ENCODE results near the gene ARID4A. TPM values are rescaled to one million over a fixed set of nuclear protein-coding genes. Genes with fewer than 3 reads are reported as not detected.
A peak's percentile ranks its signal among the peaks of the same experiment; 100 is the strongest.
"Not testable (repeated sequence)": the region's sequence is repeated elsewhere in the genome, so short reads cannot be mapped to it uniquely, and the experiment has no call there.

The ARID4A gene
- total and polyA plus RNA-seq, 7 experiments from 2014 or later, result 25.7 to 79.2 (median 70.7) TPM

DNA sequence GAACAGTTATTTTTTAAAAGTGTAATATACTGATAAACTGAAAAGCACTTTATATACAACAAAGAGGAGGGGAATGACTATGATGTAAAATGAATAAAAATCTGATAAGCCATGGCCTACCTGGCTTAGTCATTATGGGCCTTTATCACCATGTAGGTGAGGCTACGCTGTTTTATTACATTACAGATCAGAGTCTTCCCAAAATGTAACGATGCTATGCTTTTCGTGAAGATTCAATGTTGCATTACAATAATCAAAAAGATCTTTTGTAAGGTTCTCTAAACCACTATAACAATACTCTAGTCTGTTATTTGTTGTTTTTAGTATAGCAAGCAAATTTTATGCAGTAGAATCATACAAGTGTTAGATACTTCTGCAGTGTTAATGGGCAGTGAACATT, 34.2 kb downstream of the ARID4A start:
- Mint-ChIP-seq H3K27me3 (no peaks in the 10 kb centered on the region), H3K9me3 (peaks cover 0 to 5% (median 0%) of the 10 kb centered on the region in 11 donors), H3K27ac (peak overlapping the region in 3 of 9 donors; percentile 22 to 67 (median 51)), H3K36me3 (peaks cover 9 to 22% (median 18%) of the 10 kb centered on the region in 5 donors), H3K4me3 (no peak overlapping the region), H3K4me1 (peaks cover 17 to 36% (median 33%) of the 10 kb centered on the region in 7 donors)
- ATAC-seq (no peak), DNase-seq (no peak)
- no peak overlapping the region for H3K4me3 ChIP-seq (ENCODE audit: low read length)
- peaks cover 5 to 9% of the 10 kb centered on the region in 2 donors for H3K4me1 ChIP-seq (ENCODE audit: control insufficient read depth in 2 of 2, insufficient read depth in 2 of 2, low read length in 2 of 2)
- peaks cover 0 to 26% (median under 1%) of the 10 kb centered on the region in 3 experiments for H3K36me3 ChIP-seq (ENCODE audit: control insufficient read depth in 2 of 3, insufficient read depth in 3 of 3, low read length in 3 of 3)
- no peak overlapping the region for H3K27ac ChIP-seq (ENCODE audit: low read depth, low read length)
- H3K27me3 ChIP-seq (ENCODE audit: control insufficient read depth in 2 of 2, insufficient read depth in 2 of 2, low read length in 2 of 2), result no peaks in the 10 kb centered on the region
- intact Hi-C loops (cut with micrococcal nuclease), result loop anchor here in 1 of 2 donors (2.0 kb wide), 1 partner anchor 14 kb away; no protein-coding TSS in a partner anchor
- no peaks in the 10 kb centered on the region for H3K9me3 ChIP-seq (ENCODE audit: control insufficient read depth in 2 of 3, low read length in 3 of 3)
- POLR2A ChIA-PET, result interaction anchor here (1.9 kb wide), 1 partner anchor 34 kb away, joined by 14 read pairs; the partner anchor contains the start of gene ARID4A
- CTCF ChIA-PET, result no interaction called here

DNA sequence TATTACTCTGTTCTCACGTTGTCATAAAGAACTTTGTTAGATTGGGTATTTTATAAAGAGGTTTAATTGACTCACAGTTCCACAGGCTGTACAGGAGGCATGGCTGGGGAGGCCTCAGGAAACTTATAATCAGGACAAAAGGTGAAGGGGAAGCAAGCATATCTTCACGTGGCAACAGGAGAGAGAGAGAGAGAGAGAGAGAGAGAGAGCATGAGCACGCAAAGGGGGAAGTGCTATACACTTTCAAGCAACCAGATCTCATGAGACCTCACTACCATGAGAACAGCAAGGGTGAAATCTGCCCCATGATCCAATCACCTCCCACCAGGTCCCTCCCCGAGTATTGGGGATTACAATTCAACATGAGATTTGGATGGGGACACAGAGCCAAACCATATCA, 41.3 kb downstream of the ARID4A start:
- peaks cover 6 to 21% (median 16%) of the 10 kb centered on the region in 7 donors for H3K4me1 Mint-ChIP-seq

DNA sequence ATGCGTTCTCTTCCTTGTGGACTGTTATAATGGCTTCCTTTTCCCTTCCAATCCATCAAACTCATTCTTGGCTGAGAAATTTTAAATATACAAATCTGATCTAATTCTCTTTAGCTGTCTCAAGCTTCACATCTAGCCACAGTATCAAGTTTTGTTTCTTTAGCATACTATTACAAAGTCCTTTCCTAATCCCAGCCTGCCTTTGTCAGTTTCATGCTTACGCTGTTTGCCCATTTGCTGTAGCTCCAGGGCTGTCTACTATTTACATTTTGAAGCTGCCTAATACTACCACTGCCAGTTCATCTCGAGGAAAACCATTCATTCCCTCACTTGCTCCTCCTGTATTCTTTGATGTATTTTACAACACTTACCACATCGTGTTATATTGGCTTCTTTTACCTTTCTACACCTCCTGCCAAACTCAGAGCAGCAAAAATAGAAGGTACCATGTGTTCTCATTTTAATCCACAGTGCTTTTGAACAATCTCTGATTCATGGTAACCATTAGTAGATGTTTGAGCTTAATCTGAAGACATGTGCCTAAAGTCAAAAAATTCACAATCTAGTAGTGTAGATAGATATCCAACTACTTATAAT, 42.9 kb downstream of the ARID4A start:
- Mint-ChIP-seq H3K36me3 (peaks cover 8 to 35% (median 18%) of the 10 kb centered on the region in 5 donors), H3K4me3 (no peak overlapping the region), H3K4me1 (peaks cover 0 to 17% (median 8%) of the 10 kb centered on the region in 7 donors), H3K27ac (peak overlapping the region in 3 of 9 donors; percentile 3 to 62 (median 59)), H3K27me3 (no peaks in the 10 kb centered on the region), H3K9me3 (no peaks in the 10 kb centered on the region)
- Histone ChIP-seq H3K27ac (ENCODE audit: low read depth, low read length) (no peak overlapping the region), H3K27me3 (ENCODE audit: control insufficient read depth in 2 of 2, insufficient read depth in 2 of 2, low read length in 2 of 2) (no peaks in the 10 kb centered on the region), H3K9me3 (ENCODE audit: control insufficient read depth in 2 of 3, low read length in 3 of 3) (no peaks in the 10 kb centered on the region), H3K36me3 (ENCODE audit: control insufficient read depth in 2 of 3, insufficient read depth in 3 of 3, low read length in 3 of 3) (peaks cover 4 to 21% (median 5%) of the 10 kb centered on the region in 3 experiments), H3K4me3 (ENCODE audit: low read length) (no peak overlapping the region), H3K4me1 (ENCODE audit: control insufficient read depth in 2 of 2, insufficient read depth in 2 of 2, low read length in 2 of 2) (no peaks in the 10 kb centered on the region)
- intact Hi-C loops (cut with micrococcal nuclease), result no loop called here
- CTCF ChIA-PET, result interaction anchor here (0.6 kb wide), 1 partner anchor 88 kb away, joined by 3 read pairs; no protein-coding TSS in a partner anchor
- POLR2A ChIA-PET, result interaction anchor here (0.6 kb wide), 1 partner anchor 33 kb away, joined by 4 read pairs; no protein-coding TSS in a partner anchor
- ATAC-seq (no peak), DNase-seq (no peak)

More for the DNA sequence above, 41.3 kb downstream of the ARID4A start:
- H3K27me3 ChIP-seq (ENCODE audit: control insufficient read depth in 2 of 2, insufficient read depth in 2 of 2, low read length in 2 of 2); H3K9me3 Mint-ChIP-seq; H3K9me3 ChIP-seq (ENCODE audit: control insufficient read depth in 2 of 3, low read length in 3 of 3); H3K27me3 Mint-ChIP-seq; intact Hi-C loops (cut with micrococcal nuclease); H3K4me1 ChIP-seq (ENCODE audit: control insufficient read depth in 2 of 2, insufficient read depth in 2 of 2, low read length in 2 of 2); H3K4me3 Mint-ChIP-seq; POLR2A ChIA-PET; ATAC-seq; CTCF ChIA-PET; DNase-seq; H3K27ac ChIP-seq (ENCODE audit: low read depth, low read length); H3K4me3 ChIP-seq (ENCODE audit: low read length): not testable (repeated sequence)
- peak overlapping the region in 2 of 9 donors; percentile 26 to 41 for H3K27ac Mint-ChIP-seq
- peaks cover 0 to 22% (median 5%) of the 10 kb centered on the region in 3 experiments for H3K36me3 ChIP-seq (ENCODE audit: control insufficient read depth in 2 of 3, insufficient read depth in 3 of 3, low read length in 3 of 3)
- H3K36me3 Mint-ChIP-seq, result peaks cover 16 to 44% (median 29%) of the 10 kb centered on the region in 5 donors

DNA sequence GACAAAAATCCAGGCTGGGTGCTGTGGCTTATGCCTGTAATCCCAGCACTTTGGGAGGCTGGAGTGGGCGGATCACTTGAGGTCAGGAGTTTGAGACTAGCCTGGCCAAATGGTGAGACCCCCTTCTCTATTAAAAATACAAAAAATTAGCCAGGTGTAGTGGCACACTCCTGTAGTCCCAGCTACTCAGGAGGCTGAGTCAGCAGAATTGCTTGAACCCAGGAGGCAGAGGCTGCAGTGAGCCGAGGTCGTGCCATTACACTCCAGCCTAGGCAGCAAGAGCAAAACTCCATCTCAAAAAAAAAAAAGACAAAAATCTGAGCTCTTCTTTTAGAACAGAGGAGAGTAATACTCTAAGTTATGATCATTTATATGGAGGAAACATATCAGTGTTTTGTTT, 45.2 kb downstream of the ARID4A start:
- H3K27ac ChIP-seq (ENCODE audit: low read depth, low read length); ATAC-seq; H3K4me3 Mint-ChIP-seq; H3K9me3 Mint-ChIP-seq; POLR2A ChIA-PET; DNase-seq; intact Hi-C loops (cut with micrococcal nuclease); CTCF ChIA-PET; H3K4me1 ChIP-seq (ENCODE audit: control insufficient read depth in 2 of 2, insufficient read depth in 2 of 2, low read length in 2 of 2); H3K9me3 ChIP-seq (ENCODE audit: control insufficient read depth in 2 of 3, low read length in 3 of 3); H3K27me3 Mint-ChIP-seq; H3K27me3 ChIP-seq (ENCODE audit: control insufficient read depth in 2 of 2, insufficient read depth in 2 of 2, low read length in 2 of 2); H3K4me3 ChIP-seq (ENCODE audit: low read length): not testable (repeated sequence)
- peaks cover 0 to 39% (median 4%) of the 10 kb centered on the region in 3 experiments for H3K36me3 ChIP-seq (ENCODE audit: control insufficient read depth in 2 of 3, insufficient read depth in 3 of 3, low read length in 3 of 3)
- peaks cover 17 to 37% (median 30%) of the 10 kb centered on the region in 5 donors for H3K36me3 Mint-ChIP-seq
- peak overlapping the region in 1 of 9 donors; percentile 56 for H3K27ac Mint-ChIP-seq
- H3K4me1 Mint-ChIP-seq, result peaks cover 0 to 18% (median 11%) of the 10 kb centered on the region in 7 donors

DNA sequence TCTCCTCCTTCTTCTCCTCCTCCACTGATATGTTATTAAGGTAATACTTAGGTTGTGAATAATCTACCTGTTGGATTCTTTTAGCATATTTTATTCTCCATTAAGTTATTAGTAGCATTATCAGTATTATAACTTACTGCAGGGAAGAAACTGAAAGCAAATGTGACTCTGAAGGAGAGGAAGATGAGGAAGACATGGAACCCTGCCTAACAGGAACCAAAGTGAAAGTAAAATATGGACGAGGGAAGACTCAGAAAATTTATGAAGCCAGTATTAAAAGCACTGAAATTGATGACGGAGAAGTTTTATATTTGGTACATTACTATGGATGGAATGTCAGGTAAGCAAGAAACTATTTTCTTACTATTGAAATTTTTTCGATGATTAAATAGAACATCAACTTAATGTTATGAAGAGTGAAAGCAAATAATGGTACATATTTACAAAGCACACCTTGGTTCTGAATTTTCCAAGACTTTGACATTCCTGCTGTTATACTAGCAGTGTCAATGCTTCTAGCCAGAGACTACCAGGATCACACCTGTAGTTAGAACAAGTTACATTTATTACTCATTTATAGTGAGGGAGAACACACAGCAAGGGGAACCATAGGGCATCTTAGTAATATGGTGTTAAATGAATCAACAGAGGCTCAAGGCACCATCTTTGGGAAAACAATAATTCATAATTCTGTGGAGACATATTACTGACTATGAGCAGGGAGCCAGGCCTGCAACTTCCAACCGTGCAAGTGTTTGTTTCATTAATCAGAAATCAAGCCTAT, 55.4 kb downstream of the ARID4A start:
- H3K9me3 ChIP-seq (ENCODE audit: control insufficient read depth in 2 of 3, low read length in 3 of 3), result no peaks in the 10 kb centered on the region
- H3K27me3 Mint-ChIP-seq, result no peaks in the 10 kb centered on the region
- peak overlapping the region; percentile 15 for H3K4me3 ChIP-seq (ENCODE audit: low read length)
- POLR2A ChIA-PET, result no interaction called here
- intact Hi-C loops (cut with micrococcal nuclease), result loop anchor here (2.0 to 5.0 kb wide), 2 partner anchors 19 to 151 kb away; partner anchors contain the start of gene ACTR10 (in 1 of the 2)
- peak overlapping the region; percentile 33 to 89 (median 71) for H3K27ac Mint-ChIP-seq
- DNase-seq (no peak), ATAC-seq (peak; percentile 34)
- H3K4me3 Mint-ChIP-seq, result peak overlapping the region; percentile 39 to 85 (median 70)
- H3K4me1 ChIP-seq (ENCODE audit: control insufficient read depth in 2 of 2, insufficient read depth in 2 of 2, low read length in 2 of 2), result peaks cover 0 to 10% of the 10 kb centered on the region in 2 donors
- H3K27ac ChIP-seq (ENCODE audit: low read depth, low read length), result peak overlapping the region; percentile 57
- no peaks in the 10 kb centered on the region for H3K9me3 Mint-ChIP-seq
- H3K36me3 ChIP-seq (ENCODE audit: control insufficient read depth in 2 of 3, insufficient read depth in 3 of 3, low read length in 3 of 3), result peaks cover 0 to 35% (median 6%) of the 10 kb centered on the region in 3 experiments
- H3K27me3 ChIP-seq (ENCODE audit: control insufficient read depth in 2 of 2, insufficient read depth in 2 of 2, low read length in 2 of 2), result no peaks in the 10 kb centered on the region
- H3K36me3 Mint-ChIP-seq, result peaks cover 7 to 56% (median 27%) of the 10 kb centered on the region in 5 donors
- H3K4me1 Mint-ChIP-seq, result peaks cover 13 to 50% (median 39%) of the 10 kb centered on the region in 7 donors
- CTCF ChIA-PET, result no interaction called here

DNA sequence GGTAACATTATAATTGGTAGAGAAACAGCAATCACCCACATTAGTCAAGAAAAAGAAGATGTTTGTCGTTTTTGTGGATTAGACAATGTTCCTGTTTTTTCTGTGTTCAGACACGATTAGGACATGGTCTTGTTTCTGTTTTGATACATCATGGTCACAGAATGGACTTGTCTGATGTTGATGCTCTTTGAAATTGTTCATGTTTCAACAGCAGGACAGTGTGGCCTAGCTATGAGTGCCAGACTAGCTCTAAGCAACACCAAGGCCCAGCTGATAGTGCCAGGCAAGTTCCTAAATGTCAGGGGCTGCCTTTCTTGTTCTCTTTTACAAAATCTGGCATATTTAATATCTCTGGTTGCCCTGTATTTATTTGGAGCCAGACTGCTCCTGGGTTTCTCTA, 56.5 kb downstream of the ARID4A start:
- H3K9me3 Mint-ChIP-seq, result no peaks in the 10 kb centered on the region
- H3K4me1 ChIP-seq (ENCODE audit: control insufficient read depth in 2 of 2, insufficient read depth in 2 of 2, low read length in 2 of 2), result peaks cover 0 to 10% of the 10 kb centered on the region in 2 donors
- H3K4me1 Mint-ChIP-seq, result peaks cover 13 to 50% (median 36%) of the 10 kb centered on the region in 7 donors
- ChIA-PET CTCF (no interaction called here), POLR2A (no interaction called here)
- peak overlapping the region in 1 of 10 donors; percentile 1 for H3K4me3 Mint-ChIP-seq
- no peaks in the 10 kb centered on the region for H3K9me3 ChIP-seq (ENCODE audit: control insufficient read depth in 2 of 3, low read length in 3 of 3)
- H3K27ac Mint-ChIP-seq, result peak overlapping the region in 8 of 9 donors; percentile 11 to 78 (median 68)
- intact Hi-C loops (cut with micrococcal nuclease), result loop anchor here in 1 of 2 donors (5.0 kb wide), 1 partner anchor 153 kb away; the partner anchor contains the start of gene ACTR10
- no peaks in the 10 kb centered on the region for H3K27me3 Mint-ChIP-seq
- H3K27ac ChIP-seq (ENCODE audit: low read depth, low read length), result no peak overlapping the region
- no peaks in the 10 kb centered on the region for H3K27me3 ChIP-seq (ENCODE audit: control insufficient read depth in 2 of 2, insufficient read depth in 2 of 2, low read length in 2 of 2)
- H3K36me3 Mint-ChIP-seq, result peaks cover 7 to 56% (median 27%) of the 10 kb centered on the region in 5 donors
- no peak for ATAC-seq
- no peak for DNase-seq
- no peak overlapping the region for H3K4me3 ChIP-seq (ENCODE audit: low read length)
- H3K36me3 ChIP-seq (ENCODE audit: control insufficient read depth in 2 of 3, insufficient read depth in 3 of 3, low read length in 3 of 3), result peaks cover 0 to 32% (median 6%) of the 10 kb centered on the region in 3 experiments
